Activated CD8-positive, alpha-beta memory T cell treated with anti-CD3 and anti-CD28 coated beads, Interleukin-2, amount 50 U/mL, for 1 hour (primary cell): ENCODE measurements around the gene PDCL3.

Experiments
- DNase-seq: peaks from one replicate; pipeline ENCODE4 v3.0.0-alpha.2; 2020; ENCODE audit errors: extremely low read depth

PDCL3 gene

GRCh38 chr2:100560216-100560830 is 2.5 kb upstream of the PDCL3 start:
- no peak for DNase-seq

GRCh38 chr2:100561191-100561590 is 1.6 kb upstream of the PDCL3 start:
- no peak for DNase-seq

DNA sequence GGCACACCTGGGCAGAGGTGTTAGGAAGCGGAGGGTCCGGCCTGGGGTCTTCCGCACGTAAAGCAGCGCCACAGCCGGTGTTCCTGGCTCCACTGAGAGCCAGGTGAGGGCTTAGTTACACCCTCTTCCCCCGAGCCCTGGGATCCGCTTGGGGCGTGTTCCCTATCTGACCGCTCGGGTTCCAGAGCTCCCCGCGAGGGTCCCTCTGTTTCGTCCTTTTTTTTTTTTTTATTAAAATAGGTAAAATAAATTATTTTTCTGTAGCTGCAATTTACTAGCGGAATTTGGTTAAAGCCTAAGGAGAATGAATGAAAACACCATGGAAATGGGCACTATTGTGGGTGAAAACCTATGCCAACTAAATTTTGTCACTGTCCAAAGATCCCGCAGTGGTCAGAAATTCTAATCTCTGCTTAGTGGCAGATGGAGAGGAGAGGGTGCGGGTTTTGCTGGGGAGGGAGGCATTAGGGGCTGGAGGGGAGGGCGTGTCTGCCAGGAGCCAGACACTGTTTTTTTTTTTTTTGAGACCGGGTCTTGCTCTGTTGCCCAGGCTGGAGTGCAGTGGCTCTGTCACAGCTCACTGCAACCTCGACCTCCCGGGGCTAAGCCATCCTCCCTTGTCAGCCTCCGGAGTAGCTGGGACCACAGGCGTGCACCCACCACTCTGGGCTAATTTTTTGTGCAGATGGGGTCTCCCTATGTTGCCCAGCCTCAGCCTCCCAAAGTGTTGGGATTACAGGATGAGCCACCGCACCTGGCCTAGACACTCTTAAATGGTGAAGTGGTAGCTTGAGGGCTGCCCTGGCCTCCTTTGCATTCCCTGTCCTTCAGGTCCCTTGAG is 834 bp downstream of the PDCL3 start:
- DNase-seq, result no peak

- no peak for DNase-seq
Measured at GRCh38 chr2:100568989-100569388, 6.2 kb downstream of the PDCL3 start.

DNA sequence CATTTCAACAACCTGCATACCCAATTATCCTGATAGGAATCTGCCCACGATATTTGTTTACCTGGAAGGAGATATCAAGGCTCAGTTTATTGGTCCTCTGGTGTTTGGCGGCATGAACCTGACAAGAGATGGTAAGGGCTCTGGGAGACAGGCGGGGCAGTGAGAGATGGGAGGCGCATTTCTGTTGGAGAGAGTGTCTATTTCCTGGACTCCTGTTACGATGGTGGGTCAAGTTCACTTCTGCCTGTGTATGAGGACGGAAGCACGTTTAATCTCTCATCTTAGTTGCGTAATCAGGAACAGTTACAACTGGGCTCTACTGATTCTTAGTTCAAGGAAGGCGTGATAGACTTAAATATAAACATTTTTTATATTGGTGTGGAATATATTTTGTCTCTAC is 8.9 kb downstream of the PDCL3 start:
- no peak for DNase-seq

- DNase-seq, result no peak
Measured at GRCh38 chr2:100577777-100578176, 15.0 kb downstream of the PDCL3 start.

GRCh38 chr2:100580367-100581276 is 17.8 kb downstream of the PDCL3 start:
- DNase-seq, result peak; percentile 49

GRCh38 chr2:100581277-100581612 is 18.5 kb downstream of the PDCL3 start:
- DNase-seq, result no peak

DNA sequence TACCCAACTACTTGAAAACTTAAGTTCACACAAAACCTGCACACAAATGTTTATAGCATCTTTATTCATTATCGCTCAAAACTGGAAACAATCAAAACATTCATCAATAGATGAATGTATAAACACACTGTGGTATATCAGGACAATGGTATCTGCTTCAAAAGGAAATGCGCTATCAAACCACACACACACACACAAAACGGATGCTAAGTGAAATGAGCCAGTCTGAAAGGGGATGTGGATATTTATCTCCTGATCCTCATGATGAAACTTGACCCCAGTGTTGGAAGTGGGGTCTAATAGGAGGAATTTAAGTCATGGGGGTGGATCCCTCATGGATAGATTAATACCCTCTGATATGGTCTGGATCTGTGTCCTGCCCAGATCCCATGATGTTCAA is 22.0 kb downstream of the PDCL3 start:
- DNase-seq, result no peak

- DNase-seq, result no peak
Measured at GRCh38 chr2:100588071-100588786, 25.4 kb downstream of the PDCL3 start.

GRCh38 chr2:100589527-100589926 is 26.7 kb downstream of the PDCL3 start:
- no peak for DNase-seq

- no peak for DNase-seq
Measured at GRCh38 chr2:100592226-100592625, 29.4 kb downstream of the PDCL3 start.

DNA sequence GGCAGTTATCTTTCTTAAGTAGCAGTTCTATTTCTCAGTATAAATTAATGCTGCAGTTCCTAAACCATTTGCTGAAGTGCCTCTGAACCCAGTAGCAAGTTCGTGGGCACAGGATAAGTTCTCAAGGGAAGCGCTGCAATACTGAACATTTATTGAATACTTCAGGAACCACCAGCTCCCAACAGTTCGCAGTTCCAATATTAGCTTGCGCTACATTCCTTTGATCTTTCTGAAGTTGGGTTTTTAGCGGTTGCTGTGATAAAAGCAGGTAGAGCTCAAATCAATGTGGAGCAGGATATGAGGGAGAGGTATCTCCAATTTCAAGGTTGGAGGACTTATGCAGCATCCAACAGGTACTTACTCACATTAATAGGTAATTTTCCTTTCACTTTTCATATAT is 33.7 kb downstream of the PDCL3 start:
- DNase-seq, result no peak

- DNase-seq, result no peak
Measured at GRCh38 chr2:100599566-100599965, 36.8 kb downstream of the PDCL3 start.

DNA sequence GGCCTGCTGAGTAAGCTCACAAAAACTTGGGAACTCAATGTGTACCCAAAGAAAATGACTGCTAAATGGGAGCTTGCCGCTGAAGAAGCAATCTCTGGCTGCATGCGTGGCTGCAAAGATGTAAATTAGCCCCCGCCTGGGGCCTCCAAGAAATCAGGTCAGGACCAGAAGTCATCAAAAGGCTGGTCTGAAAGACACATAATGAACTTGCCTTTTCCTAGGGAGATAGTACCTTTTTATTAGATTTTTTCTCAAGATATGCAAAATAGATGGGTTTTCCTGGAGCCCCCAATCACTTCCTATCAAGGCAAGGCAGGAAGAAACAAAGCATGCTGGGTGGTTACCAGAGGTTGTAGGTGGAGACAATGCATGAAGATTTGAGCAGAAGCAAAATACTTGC is 38.9 kb downstream of the PDCL3 start:
- DNase-seq, result no peak

DNA sequence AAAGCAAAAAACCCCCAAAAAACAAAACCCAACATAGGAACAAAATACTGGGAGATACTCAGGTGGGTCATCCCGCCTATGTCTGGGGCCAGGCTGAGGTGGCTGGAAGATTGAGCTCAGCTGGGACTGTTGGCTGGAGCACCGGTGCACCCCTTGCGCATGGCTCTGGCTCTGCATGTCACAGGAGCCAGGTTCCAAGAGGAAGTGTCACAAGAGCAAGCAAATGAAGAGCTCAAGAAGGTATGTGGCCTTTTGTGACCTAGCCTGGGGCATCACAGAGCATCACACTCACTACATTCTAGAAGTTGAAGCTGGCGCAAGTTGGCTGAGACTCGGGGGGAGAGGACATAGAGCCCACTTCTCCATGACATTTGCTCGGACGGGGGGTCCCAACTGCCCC is 40.6 kb downstream of the PDCL3 start:
- no peak for DNase-seq

GRCh38 chr2:100603948-100604633 is 41.3 kb downstream of the PDCL3 start:
- no peak for DNase-seq

- DNase-seq, result no peak
Measured at GRCh38 chr2:100606332-100606725, 43.5 kb downstream of the PDCL3 start.

- no peak for DNase-seq
Measured at GRCh38 chr2:100606726-100607343, 44.0 kb downstream of the PDCL3 start.

- DNase-seq, result peak; percentile 57
Measured at GRCh38 chr2:100610381-100610831, 47.6 kb downstream of the PDCL3 start.
